ENCODE results near the gene DHRS2. TPM values are rescaled to one million over a fixed set of nuclear protein-coding genes. Genes with fewer than 3 reads are reported as not detected.

DHRS2 gene
- polyA plus RNA-seq, 1 donor from 2014 or later, result 1.3 TPM

- peak overlapping the region; percentile 13 for H3K4me3 ChIP-seq (ENCODE audit: low read length)
- H3K36me3 ChIP-seq (ENCODE audit: insufficient read depth, low read length), result no peaks in the 10 kb centered on the region
Measured at GRCh38 chr14:23663711-23664110, 27.5 kb downstream of the DHRS2 start.

GRCh38 chr14:23664207-23664885 lies 28.2 kb downstream of the DHRS2 start:
- no peak overlapping the region for H3K9ac ChIP-seq (ENCODE audit: low read length)
- H3K27me3 ChIP-seq (ENCODE audit: insufficient read depth, low read depth, low read length), result no peaks in the 10 kb centered on the region
- H3K36me3 ChIP-seq (ENCODE audit: insufficient read depth, low read length), result no peaks in the 10 kb centered on the region
- no peaks in the 10 kb centered on the region for H3K79me2 ChIP-seq (replicated peaks; ENCODE audit: insufficient read depth, low read length)
- H3K9me3 ChIP-seq (ENCODE audit: low read length), result no peaks in the 10 kb centered on the region
- H3F3A ChIP-seq (ENCODE audit: insufficient read depth, low read length, poor library complexity, severe bottlenecking), result no peaks in the 10 kb centered on the region
- H3K27ac ChIP-seq (ENCODE audit: low read length), result no peak overlapping the region
- no peaks in the 10 kb centered on the region for H3K9me2 ChIP-seq (ENCODE audit: insufficient read depth, low read length)
- H3K4me3 ChIP-seq (ENCODE audit: low read length), result peak overlapping the region; percentile 13
- H3K4me2 ChIP-seq (ENCODE audit: low read length), result no peak overlapping the region
- TF ChIP-seq REST (IDR thresholded peaks at IDR 0.05; ENCODE audit: borderline replicate concordance) (no peak), POLR2AphosphoS5 (IDR thresholded peaks at IDR 0.05) (no peak), MXI1 (conservative IDR thresholded peaks at IDR 0.05; ENCODE audit: poor library complexity, severe bottlenecking) (no peak), EP300 (conservative IDR thresholded peaks at IDR 0.05; ENCODE audit: poor library complexity, severe bottlenecking) (peak; percentile 54)
- no peak overlapping the region for H2AFZ ChIP-seq (ENCODE audit: low read depth, low read length)
- H4K20me1 ChIP-seq (ENCODE audit: insufficient read depth), result no peaks in the 10 kb centered on the region

More at GRCh38 chr14:23663711-23664110, 27.5 kb downstream of the DHRS2 start:
- H2AFZ ChIP-seq (ENCODE audit: low read depth, low read length), result no peak overlapping the region
- no peaks in the 10 kb centered on the region for H3K27me3 ChIP-seq (ENCODE audit: insufficient read depth, low read depth, low read length)
- no peak for TF ChIP-seq SMC3 (conservative IDR thresholded peaks at IDR 0.05; ENCODE audit: poor library complexity)
- no peak overlapping the region for H3K27ac ChIP-seq (ENCODE audit: low read length)
- H3F3A ChIP-seq (ENCODE audit: insufficient read depth, low read length, poor library complexity, severe bottlenecking), result no peaks in the 10 kb centered on the region
- H3K9ac ChIP-seq (ENCODE audit: low read length), result no peak overlapping the region
- H3K9me3 ChIP-seq (ENCODE audit: low read length), result no peaks in the 10 kb centered on the region
- H3K79me2 ChIP-seq (replicated peaks; ENCODE audit: insufficient read depth, low read length), result no peaks in the 10 kb centered on the region
- no peaks in the 10 kb centered on the region for H4K20me1 ChIP-seq (ENCODE audit: insufficient read depth)
- H3K4me2 ChIP-seq (ENCODE audit: low read length), result no peak overlapping the region
- H3K9me2 ChIP-seq (ENCODE audit: insufficient read depth, low read length), result no peaks in the 10 kb centered on the region

GRCh38 chr14:23665302-23666016 lies 29.3 kb downstream of the DHRS2 start:
- Histone ChIP-seq H3K9me2 (ENCODE audit: insufficient read depth, low read length) (no peaks in the 10 kb centered on the region), H3K36me3 (ENCODE audit: insufficient read depth, low read length) (no peaks in the 10 kb centered on the region), H4K20me1 (ENCODE audit: insufficient read depth) (no peaks in the 10 kb centered on the region), H3K27ac (ENCODE audit: low read length) (no peak overlapping the region), H3K27me3 (ENCODE audit: insufficient read depth, low read depth, low read length) (no peaks in the 10 kb centered on the region), H3K4me3 (ENCODE audit: low read length) (no peak overlapping the region), H3K4me2 (ENCODE audit: low read length) (no peak overlapping the region), H3F3A (ENCODE audit: insufficient read depth, low read length, poor library complexity, severe bottlenecking) (no peaks in the 10 kb centered on the region), H3K9me3 (ENCODE audit: low read length) (no peaks in the 10 kb centered on the region), H2AFZ (ENCODE audit: low read depth, low read length) (no peak overlapping the region), H3K79me2 (replicated peaks; ENCODE audit: insufficient read depth, low read length) (no peaks in the 10 kb centered on the region), H3K9ac (ENCODE audit: low read length) (no peak overlapping the region)
- TF ChIP-seq MXI1 (conservative IDR thresholded peaks at IDR 0.05; ENCODE audit: poor library complexity, severe bottlenecking) (no peak), CTCF (IDR thresholded peaks at IDR 0.05; ENCODE audit: poor library complexity, severe bottlenecking) (no peak), SMC3 (conservative IDR thresholded peaks at IDR 0.05; ENCODE audit: poor library complexity) (no peak), REST (IDR thresholded peaks at IDR 0.05; ENCODE audit: borderline replicate concordance) (no peak), TAF1 (IDR thresholded peaks at IDR 0.05; ENCODE audit: low read depth) (no peak), EP300 (conservative IDR thresholded peaks at IDR 0.05; ENCODE audit: poor library complexity, severe bottlenecking) (no peak), POLR2AphosphoS5 (IDR thresholded peaks at IDR 0.05) (no peak), RAD21 (conservative IDR thresholded peaks at IDR 0.05) (no peak), EZH2 (IDR thresholded peaks at IDR 0.05; ENCODE audit: borderline replicate concordance, insufficient read depth, low read length, poor library complexity, severe bottlenecking) (no peak)
